Measurements from ENCODE around the gene CCDC187. TPM values are rescaled to one million over a fixed set of nuclear protein-coding genes. Genes with fewer than 3 reads are reported as not detected.
A peak's percentile ranks its signal among the peaks of the same experiment; 100 is the strongest.

Gene CCDC187
- total RNA-seq, 1 donor from 2014 or later: 6.6 TPM

- DNase-seq (no peak), ATAC-seq (no peak)
- Histone ChIP-seq H3K9me3 (no peaks in the 10 kb centered on the region), H3K27me3 (ENCODE audit: low read depth) (no peaks in the 10 kb centered on the region), H3K4me3 (no peak overlapping the region), H3K36me3 (peaks cover 18% of the 10 kb centered on the region), H3K27ac (no peak overlapping the region), H3K4me1 (no peaks in the 10 kb centered on the region)
- intact Hi-C loops (cut with DNase I): no loop called here
- TF ChIP-seq CTCF (IDR thresholded peaks at IDR 0.05): no peak
Measured at GRCh38 chr9:136228107-136228875, 75.6 kb downstream of the CCDC187 start.

- H3K36me3 ChIP-seq: peaks cover 32% of the 10 kb centered on the region
- no peaks in the 10 kb centered on the region for H3K27me3 ChIP-seq (ENCODE audit: low read depth)
- H3K4me3 ChIP-seq: no peak overlapping the region
- no peak for TF ChIP-seq CTCF (IDR thresholded peaks at IDR 0.05)
- no peaks in the 10 kb centered on the region for H3K9me3 ChIP-seq
- no peak for ATAC-seq
- no peak for DNase-seq
- H3K27ac ChIP-seq: no peak overlapping the region
- H3K4me1 ChIP-seq: no peaks in the 10 kb centered on the region
- intact Hi-C loops (cut with DNase I): no loop called here
Measured at GRCh38 chr9:136226680-136227407, 77.0 kb downstream of the CCDC187 start.

GRCh38 chr9:136225748-136226679 is 77.9 kb downstream of the CCDC187 start:
- DNase-seq: peak; percentile 67
- intact Hi-C loops (cut with DNase I): no loop called here
- ATAC-seq: peak; percentile 79 to 80
- Histone ChIP-seq H3K27me3 (ENCODE audit: low read depth) (no peaks in the 10 kb centered on the region), H3K9me3 (no peaks in the 10 kb centered on the region), H3K27ac (no peak overlapping the region), H3K4me1 (no peaks in the 10 kb centered on the region), H3K4me3 (no peak overlapping the region), H3K36me3 (peaks cover 34% of the 10 kb centered on the region)
- peak; percentile 80 for TF ChIP-seq CTCF (IDR thresholded peaks at IDR 0.05)

- Histone ChIP-seq H3K4me1 (no peaks in the 10 kb centered on the region), H3K4me3 (no peak overlapping the region), H3K36me3 (peaks cover 32% of the 10 kb centered on the region), H3K27ac (no peak overlapping the region), H3K27me3 (ENCODE audit: low read depth) (no peaks in the 10 kb centered on the region), H3K9me3 (no peaks in the 10 kb centered on the region)
- DNase-seq: no peak
- intact Hi-C loops (cut with DNase I): no loop called here
- no peak for TF ChIP-seq CTCF (IDR thresholded peaks at IDR 0.05)
- ATAC-seq: peak; percentile 4 to 18
Measured at GRCh38 chr9:136225366-136225747, 78.5 kb downstream of the CCDC187 start.

All from lower lobe of right lung (tissue), 2 donors.